SK-N-SH (cell line): ENCODE results near the gene RPL37A. TPM values are rescaled to one million over a fixed set of nuclear protein-coding genes. Genes with fewer than 3 reads are reported as not detected.

Experiments
- CHD2 ChIP-seq: fragments of 150-350 bp; IDR thresholded peaks from 2 replicates; pipeline ENCODE4 v1.6.1; 2018; ENCODE audit warnings: low read length; ENCODE audit not compliant: partially characterized antibody
- GABPA ChIP-seq: IDR thresholded peaks from 2 replicates; pipeline ENCODE4 v1.4.0; 2012; ENCODE audit warnings: low read depth, mild to moderate bottlenecking
- GATA2 ChIP-seq: sonication (generic); formaldehyde crosslinking; IDR thresholded peaks from 2 replicates; pipeline ENCODE4 v1.5.0; 2020; ENCODE audit warnings: mild to moderate bottlenecking, missing genetic modification reagents
- JUND ChIP-seq: IDR thresholded peaks from 2 replicates; pipeline ENCODE4 v1.4.0; 2012
- MXI1 ChIP-seq: IDR thresholded peaks from 2 replicates; pipeline ENCODE4 v1.6.1; 2012; ENCODE audit warnings: mild to moderate bottlenecking, low read depth, low read length, improper control_type of control experiment
- RFX5 ChIP-seq: IDR thresholded peaks from 2 replicates; pipeline ENCODE4 v1.6.1; 2012; ENCODE audit warnings: mild to moderate bottlenecking, improper control_type of control experiment, low read length
- TEAD4 ChIP-seq: IDR thresholded peaks from 2 replicates; pipeline ENCODE4 v1.4.0; 2012; ENCODE audit warnings: mild to moderate bottlenecking, borderline replicate concordance; ENCODE audit not compliant: insufficient read depth
- polyA plus RNA-seq, 3 experiments: library from polyadenylated mRNA; depleted of rRNA; stranded (reverse); fragments of >200 nt; gene quantifications; 2 replicates each; pipeline ENCODE4 v1.2.3, GENCODE V29; 2012
- TF ChIP-seq, protein P1 (sequence below): IDR thresholded peaks from 2 replicates; pipeline ENCODE4 v1.4.0; 2012; ENCODE audit warnings: low read depth, borderline replicate concordance
- TF ChIP-seq, protein P2 (sequence below): fragments of 200-600 bp; sonication (generic); IDR thresholded peaks from 2 replicates; pipeline ENCODE4 v1.6.1; 2017; ENCODE audit warnings: antibody characterized with exemption, mild to moderate bottlenecking, moderate library complexity
- TF ChIP-seq, protein P3 (sequence below): IDR thresholded peaks from 2 replicates; pipeline ENCODE4 v1.6.1; 2012; ENCODE audit warnings: mild to moderate bottlenecking, low read depth, low read length, moderate library complexity
- TF ChIP-seq, protein P4 (sequence below): fragments of 150-350 bp; IDR thresholded peaks from 2 replicates; pipeline ENCODE4 v1.6.1; 2016; ENCODE audit warnings: mild to moderate bottlenecking, low read depth, low read length
- TF ChIP-seq, protein P5 (sequence below): IDR thresholded peaks from 2 replicates; pipeline ENCODE4 v1.4.0; 2012; ENCODE audit warnings: low read depth, borderline replicate concordance

Gene RPL37A
- polyA plus RNA-seq, 1 of the 3 experiments (the other 2 are of a cell fraction): 2,018 TPM

DNA sequence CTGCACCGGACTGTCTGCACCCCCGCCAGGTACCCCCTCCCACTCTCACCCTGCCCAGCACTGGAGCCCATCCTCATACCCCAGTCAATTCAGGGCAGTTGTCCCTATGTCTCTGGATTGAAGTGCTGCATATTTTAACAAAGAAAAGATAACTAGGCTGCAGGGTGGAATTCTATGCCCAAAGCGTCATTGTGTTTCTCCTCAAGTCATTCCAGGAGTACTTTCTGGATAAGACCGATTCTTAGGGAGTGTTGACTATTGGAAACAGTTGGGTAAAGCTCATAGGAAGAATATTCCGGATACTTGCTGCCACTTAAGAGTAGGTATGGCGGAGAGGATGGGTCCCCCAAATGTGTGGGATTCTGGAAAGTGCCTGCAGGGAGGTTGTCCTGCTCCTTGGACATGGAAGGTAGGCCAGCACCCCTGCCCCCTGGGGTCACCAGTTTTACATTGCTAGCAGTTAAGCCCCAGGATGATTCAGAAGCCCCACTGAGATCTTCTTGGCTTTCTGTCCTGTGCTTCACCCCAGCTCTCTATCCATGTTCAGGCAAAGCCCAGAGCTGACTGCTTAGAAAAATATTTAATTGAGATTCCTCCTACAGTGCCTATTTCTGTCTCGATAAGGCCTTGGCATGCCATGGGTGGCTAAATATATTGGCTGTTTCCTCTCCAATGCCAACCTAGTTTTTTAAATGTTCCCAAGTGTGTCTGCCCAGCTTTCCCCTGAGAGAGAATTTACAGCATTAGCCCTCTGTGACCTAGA is 48.2 kb downstream of the RPL37A start (continued):
- TF ChIP-seq GATA2 (CRISPR knock-in tag) (no peak), MXI1 (no peak), RFX5 (no peak), JUND (peak; percentile 40), GABPA (no peak), CHD2 (no peak), TEAD4 (peak; percentile 50; the same call in 1 of the 2 replicates)
- TF ChIP-seq, protein P1, sequence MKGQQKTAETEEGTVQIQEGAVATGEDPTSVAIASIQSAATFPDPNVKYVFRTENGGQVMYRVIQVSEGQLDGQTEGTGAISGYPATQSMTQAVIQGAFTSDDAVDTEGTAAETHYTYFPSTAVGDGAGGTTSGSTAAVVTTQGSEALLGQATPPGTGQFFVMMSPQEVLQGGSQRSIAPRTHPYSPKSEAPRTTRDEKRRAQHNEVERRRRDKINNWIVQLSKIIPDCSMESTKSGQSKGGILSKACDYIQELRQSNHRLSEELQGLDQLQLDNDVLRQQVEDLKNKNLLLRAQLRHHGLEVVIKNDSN: no peak
- TF ChIP-seq, protein P2, sequence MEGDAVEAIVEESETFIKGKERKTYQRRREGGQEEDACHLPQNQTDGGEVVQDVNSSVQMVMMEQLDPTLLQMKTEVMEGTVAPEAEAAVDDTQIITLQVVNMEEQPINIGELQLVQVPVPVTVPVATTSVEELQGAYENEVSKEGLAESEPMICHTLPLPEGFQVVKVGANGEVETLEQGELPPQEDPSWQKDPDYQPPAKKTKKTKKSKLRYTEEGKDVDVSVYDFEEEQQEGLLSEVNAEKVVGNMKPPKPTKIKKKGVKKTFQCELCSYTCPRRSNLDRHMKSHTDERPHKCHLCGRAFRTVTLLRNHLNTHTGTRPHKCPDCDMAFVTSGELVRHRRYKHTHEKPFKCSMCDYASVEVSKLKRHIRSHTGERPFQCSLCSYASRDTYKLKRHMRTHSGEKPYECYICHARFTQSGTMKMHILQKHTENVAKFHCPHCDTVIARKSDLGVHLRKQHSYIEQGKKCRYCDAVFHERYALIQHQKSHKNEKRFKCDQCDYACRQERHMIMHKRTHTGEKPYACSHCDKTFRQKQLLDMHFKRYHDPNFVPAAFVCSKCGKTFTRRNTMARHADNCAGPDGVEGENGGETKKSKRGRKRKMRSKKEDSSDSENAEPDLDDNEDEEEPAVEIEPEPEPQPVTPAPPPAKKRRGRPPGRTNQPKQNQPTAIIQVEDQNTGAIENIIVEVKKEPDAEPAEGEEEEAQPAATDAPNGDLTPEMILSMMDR: no peak
- TF ChIP-seq, protein P3, sequence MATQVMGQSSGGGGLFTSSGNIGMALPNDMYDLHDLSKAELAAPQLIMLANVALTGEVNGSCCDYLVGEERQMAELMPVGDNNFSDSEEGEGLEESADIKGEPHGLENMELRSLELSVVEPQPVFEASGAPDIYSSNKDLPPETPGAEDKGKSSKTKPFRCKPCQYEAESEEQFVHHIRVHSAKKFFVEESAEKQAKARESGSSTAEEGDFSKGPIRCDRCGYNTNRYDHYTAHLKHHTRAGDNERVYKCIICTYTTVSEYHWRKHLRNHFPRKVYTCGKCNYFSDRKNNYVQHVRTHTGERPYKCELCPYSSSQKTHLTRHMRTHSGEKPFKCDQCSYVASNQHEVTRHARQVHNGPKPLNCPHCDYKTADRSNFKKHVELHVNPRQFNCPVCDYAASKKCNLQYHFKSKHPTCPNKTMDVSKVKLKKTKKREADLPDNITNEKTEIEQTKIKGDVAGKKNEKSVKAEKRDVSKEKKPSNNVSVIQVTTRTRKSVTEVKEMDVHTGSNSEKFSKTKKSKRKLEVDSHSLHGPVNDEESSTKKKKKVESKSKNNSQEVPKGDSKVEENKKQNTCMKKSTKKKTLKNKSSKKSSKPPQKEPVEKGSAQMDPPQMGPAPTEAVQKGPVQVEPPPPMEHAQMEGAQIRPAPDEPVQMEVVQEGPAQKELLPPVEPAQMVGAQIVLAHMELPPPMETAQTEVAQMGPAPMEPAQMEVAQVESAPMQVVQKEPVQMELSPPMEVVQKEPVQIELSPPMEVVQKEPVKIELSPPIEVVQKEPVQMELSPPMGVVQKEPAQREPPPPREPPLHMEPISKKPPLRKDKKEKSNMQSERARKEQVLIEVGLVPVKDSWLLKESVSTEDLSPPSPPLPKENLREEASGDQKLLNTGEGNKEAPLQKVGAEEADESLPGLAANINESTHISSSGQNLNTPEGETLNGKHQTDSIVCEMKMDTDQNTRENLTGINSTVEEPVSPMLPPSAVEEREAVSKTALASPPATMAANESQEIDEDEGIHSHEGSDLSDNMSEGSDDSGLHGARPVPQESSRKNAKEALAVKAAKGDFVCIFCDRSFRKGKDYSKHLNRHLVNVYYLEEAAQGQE: no peak
- TF ChIP-seq, protein P4, sequence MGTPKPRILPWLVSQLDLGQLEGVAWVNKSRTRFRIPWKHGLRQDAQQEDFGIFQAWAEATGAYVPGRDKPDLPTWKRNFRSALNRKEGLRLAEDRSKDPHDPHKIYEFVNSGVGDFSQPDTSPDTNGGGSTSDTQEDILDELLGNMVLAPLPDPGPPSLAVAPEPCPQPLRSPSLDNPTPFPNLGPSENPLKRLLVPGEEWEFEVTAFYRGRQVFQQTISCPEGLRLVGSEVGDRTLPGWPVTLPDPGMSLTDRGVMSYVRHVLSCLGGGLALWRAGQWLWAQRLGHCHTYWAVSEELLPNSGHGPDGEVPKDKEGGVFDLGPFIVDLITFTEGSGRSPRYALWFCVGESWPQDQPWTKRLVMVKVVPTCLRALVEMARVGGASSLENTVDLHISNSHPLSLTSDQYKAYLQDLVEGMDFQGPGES: no peak
- TF ChIP-seq, protein P5, sequence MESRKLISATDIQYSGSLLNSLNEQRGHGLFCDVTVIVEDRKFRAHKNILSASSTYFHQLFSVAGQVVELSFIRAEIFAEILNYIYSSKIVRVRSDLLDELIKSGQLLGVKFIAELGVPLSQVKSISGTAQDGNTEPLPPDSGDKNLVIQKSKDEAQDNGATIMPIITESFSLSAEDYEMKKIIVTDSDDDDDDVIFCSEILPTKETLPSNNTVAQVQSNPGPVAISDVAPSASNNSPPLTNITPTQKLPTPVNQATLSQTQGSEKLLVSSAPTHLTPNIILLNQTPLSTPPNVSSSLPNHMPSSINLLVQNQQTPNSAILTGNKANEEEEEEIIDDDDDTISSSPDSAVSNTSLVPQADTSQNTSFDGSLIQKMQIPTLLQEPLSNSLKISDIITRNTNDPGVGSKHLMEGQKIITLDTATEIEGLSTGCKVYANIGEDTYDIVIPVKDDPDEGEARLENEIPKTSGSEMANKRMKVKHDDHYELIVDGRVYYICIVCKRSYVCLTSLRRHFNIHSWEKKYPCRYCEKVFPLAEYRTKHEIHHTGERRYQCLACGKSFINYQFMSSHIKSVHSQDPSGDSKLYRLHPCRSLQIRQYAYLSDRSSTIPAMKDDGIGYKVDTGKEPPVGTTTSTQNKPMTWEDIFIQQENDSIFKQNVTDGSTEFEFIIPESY: no peak
